ENCODE data around the gene STARD13.

The STARD13 gene

GRCh38 chr13:33169273-33169980 is 116.1 kb downstream of the STARD13 start:
- no peak for TF ChIP-seq POLR2AphosphoS5 (IDR thresholded peaks at IDR 0.05; ENCODE audit: low read depth)
- TF ChIP-seq SPI1 (IDR thresholded peaks at IDR 0.05; ENCODE audit: borderline replicate concordance, low read depth): no peak
- TF ChIP-seq, protein P1, sequence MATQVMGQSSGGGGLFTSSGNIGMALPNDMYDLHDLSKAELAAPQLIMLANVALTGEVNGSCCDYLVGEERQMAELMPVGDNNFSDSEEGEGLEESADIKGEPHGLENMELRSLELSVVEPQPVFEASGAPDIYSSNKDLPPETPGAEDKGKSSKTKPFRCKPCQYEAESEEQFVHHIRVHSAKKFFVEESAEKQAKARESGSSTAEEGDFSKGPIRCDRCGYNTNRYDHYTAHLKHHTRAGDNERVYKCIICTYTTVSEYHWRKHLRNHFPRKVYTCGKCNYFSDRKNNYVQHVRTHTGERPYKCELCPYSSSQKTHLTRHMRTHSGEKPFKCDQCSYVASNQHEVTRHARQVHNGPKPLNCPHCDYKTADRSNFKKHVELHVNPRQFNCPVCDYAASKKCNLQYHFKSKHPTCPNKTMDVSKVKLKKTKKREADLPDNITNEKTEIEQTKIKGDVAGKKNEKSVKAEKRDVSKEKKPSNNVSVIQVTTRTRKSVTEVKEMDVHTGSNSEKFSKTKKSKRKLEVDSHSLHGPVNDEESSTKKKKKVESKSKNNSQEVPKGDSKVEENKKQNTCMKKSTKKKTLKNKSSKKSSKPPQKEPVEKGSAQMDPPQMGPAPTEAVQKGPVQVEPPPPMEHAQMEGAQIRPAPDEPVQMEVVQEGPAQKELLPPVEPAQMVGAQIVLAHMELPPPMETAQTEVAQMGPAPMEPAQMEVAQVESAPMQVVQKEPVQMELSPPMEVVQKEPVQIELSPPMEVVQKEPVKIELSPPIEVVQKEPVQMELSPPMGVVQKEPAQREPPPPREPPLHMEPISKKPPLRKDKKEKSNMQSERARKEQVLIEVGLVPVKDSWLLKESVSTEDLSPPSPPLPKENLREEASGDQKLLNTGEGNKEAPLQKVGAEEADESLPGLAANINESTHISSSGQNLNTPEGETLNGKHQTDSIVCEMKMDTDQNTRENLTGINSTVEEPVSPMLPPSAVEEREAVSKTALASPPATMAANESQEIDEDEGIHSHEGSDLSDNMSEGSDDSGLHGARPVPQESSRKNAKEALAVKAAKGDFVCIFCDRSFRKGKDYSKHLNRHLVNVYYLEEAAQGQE (IDR thresholded peaks at IDR 0.05; ENCODE audit: insufficient replicate concordance, low read depth): no peak
- no peak for TF ChIP-seq GABPA (IDR thresholded peaks at IDR 0.05; ENCODE audit: low read depth)
- TF ChIP-seq, protein P2, sequence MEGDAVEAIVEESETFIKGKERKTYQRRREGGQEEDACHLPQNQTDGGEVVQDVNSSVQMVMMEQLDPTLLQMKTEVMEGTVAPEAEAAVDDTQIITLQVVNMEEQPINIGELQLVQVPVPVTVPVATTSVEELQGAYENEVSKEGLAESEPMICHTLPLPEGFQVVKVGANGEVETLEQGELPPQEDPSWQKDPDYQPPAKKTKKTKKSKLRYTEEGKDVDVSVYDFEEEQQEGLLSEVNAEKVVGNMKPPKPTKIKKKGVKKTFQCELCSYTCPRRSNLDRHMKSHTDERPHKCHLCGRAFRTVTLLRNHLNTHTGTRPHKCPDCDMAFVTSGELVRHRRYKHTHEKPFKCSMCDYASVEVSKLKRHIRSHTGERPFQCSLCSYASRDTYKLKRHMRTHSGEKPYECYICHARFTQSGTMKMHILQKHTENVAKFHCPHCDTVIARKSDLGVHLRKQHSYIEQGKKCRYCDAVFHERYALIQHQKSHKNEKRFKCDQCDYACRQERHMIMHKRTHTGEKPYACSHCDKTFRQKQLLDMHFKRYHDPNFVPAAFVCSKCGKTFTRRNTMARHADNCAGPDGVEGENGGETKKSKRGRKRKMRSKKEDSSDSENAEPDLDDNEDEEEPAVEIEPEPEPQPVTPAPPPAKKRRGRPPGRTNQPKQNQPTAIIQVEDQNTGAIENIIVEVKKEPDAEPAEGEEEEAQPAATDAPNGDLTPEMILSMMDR (IDR thresholded peaks at IDR 0.05; ENCODE audit: insufficient read depth, low read length): no peak
- DNase-seq (ENCODE audit: low read depth in 1 of 2, low spot score in 1 of 2): no peak

GRCh38 chr13:33168321-33168960 is 117.1 kb downstream of the STARD13 start:
- no peak overlapping the region for H3K4me3 ChIP-seq (replicated peaks; ENCODE audit: insufficient read depth, low read length)
- TF ChIP-seq GABPA (IDR thresholded peaks at IDR 0.05; ENCODE audit: low read depth) (no peak), SPI1 (IDR thresholded peaks at IDR 0.05; ENCODE audit: borderline replicate concordance, low read depth) (no peak), POLR2AphosphoS5 (IDR thresholded peaks at IDR 0.05; ENCODE audit: low read depth) (no peak)
- TF ChIP-seq, protein P2 (IDR thresholded peaks at IDR 0.05; ENCODE audit: insufficient read depth, low read length): no peak
- TF ChIP-seq, protein P1 (IDR thresholded peaks at IDR 0.05; ENCODE audit: insufficient replicate concordance, low read depth): no peak
- DNase-seq (ENCODE audit: low read depth in 1 of 2, low spot score in 1 of 2): no peak
- H3K27me3 ChIP-seq (ENCODE audit: insufficient read depth, poor library complexity, severe bottlenecking): no peaks in the 10 kb centered on the region
- no peak overlapping the region for H3K27ac ChIP-seq (replicated peaks)

More at GRCh38 chr13:33169273-33169980, 116.1 kb downstream of the STARD13 start:
- no peak overlapping the region for H3K4me3 ChIP-seq (replicated peaks; ENCODE audit: insufficient read depth, low read length)
- no peak overlapping the region for H3K27ac ChIP-seq (replicated peaks)
- no peaks in the 10 kb centered on the region for H3K27me3 ChIP-seq (ENCODE audit: insufficient read depth, poor library complexity, severe bottlenecking)

- no peak for TF ChIP-seq POLR2AphosphoS5 (IDR thresholded peaks at IDR 0.05; ENCODE audit: low read depth)
- TF ChIP-seq, protein P1 (IDR thresholded peaks at IDR 0.05; ENCODE audit: insufficient replicate concordance, low read depth): no peak
- no peak for TF ChIP-seq GABPA (IDR thresholded peaks at IDR 0.05; ENCODE audit: low read depth)
- TF ChIP-seq, protein P2 (IDR thresholded peaks at IDR 0.05; ENCODE audit: insufficient read depth, low read length): no peak
- no peak for TF ChIP-seq SPI1 (IDR thresholded peaks at IDR 0.05; ENCODE audit: borderline replicate concordance, low read depth)
- no peak overlapping the region for H3K4me3 ChIP-seq (replicated peaks; ENCODE audit: insufficient read depth, low read length)
- H3K27ac ChIP-seq (replicated peaks): no peak overlapping the region
- DNase-seq (ENCODE audit: low read depth in 1 of 2, low spot score in 1 of 2): no peak
- no peaks in the 10 kb centered on the region for H3K27me3 ChIP-seq (ENCODE audit: insufficient read depth, poor library complexity, severe bottlenecking)
Observed at GRCh38 chr13:33167491-33167890, 118.1 kb downstream of the STARD13 start.
